C4-2B (cell line): ENCODE results near the gene SCART1.
"Not testable (repeated sequence)": the region's sequence is repeated elsewhere in the genome, so short reads cannot be mapped to it uniquely, and the experiment has no call there.

ENCODE experiments used
- H3K27ac ChIP-seq: fragments of 450-650 bp; 2 replicates; pipeline ENCODE4 v1.5.1; 2017
- ZFX ChIP-seq: fragments of 450-650 bp; IDR thresholded peaks from 2 replicates; pipeline ENCODE4 v1.6.1; 2017
- TF ChIP-seq, protein P1 (sequence below): fragments of 450-650 bp; conservative IDR thresholded peaks from 2 replicates; pipeline ENCODE4 v1.5.1; 2017; ENCODE audit warnings: mild to moderate bottlenecking

SCART1 gene

DNA sequence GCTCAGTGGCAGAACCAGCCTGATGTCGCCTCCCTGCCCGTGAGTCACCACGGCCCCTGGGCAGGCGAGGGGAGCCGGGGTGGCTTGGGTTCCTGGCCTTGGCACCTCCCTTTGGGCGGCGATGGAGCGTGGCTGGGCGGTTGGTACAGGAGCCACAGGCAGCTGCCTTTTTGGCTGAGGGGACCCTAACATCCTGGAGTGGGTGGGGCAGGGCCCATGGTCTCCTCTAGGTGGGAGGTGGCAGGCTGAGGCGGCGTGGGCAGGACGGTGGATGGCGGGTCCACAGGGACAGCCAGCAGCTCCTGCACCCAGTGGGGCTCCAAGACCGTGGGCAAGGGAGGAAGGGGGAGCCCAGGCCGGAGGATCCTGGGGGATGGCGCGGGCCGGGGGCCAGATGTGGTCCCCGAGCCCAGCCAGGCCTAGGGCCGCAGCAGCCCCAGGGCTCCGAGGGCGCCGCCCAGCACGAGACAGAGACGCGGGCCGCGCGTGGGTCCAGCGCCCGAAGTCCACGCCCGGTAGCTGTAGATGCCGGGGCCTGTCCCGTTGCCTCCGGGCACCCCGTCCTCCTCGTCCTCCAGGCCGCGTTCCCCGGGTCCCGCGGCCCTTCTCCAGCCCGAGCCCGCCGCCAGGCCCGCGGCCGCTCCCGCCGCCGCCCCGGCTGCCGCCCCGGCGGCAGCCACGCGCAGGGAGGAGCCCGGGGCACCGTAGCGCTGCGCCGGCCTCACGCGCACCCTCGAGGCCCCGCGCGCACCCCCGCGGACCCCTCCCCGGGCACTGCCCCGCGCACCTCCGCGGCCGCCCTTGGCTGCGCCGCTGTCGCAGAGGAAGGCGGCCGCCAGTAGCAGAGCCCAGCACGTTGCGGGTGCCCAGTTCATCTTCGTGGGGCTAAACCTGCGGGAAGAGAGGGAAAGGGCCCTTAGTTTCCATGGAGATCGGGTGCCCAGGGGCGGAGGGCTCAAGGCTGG lies 30.7 kb upstream of the SCART1 start:
- TF ChIP-seq ZFX, result no peak
- TF ChIP-seq, protein P1, sequence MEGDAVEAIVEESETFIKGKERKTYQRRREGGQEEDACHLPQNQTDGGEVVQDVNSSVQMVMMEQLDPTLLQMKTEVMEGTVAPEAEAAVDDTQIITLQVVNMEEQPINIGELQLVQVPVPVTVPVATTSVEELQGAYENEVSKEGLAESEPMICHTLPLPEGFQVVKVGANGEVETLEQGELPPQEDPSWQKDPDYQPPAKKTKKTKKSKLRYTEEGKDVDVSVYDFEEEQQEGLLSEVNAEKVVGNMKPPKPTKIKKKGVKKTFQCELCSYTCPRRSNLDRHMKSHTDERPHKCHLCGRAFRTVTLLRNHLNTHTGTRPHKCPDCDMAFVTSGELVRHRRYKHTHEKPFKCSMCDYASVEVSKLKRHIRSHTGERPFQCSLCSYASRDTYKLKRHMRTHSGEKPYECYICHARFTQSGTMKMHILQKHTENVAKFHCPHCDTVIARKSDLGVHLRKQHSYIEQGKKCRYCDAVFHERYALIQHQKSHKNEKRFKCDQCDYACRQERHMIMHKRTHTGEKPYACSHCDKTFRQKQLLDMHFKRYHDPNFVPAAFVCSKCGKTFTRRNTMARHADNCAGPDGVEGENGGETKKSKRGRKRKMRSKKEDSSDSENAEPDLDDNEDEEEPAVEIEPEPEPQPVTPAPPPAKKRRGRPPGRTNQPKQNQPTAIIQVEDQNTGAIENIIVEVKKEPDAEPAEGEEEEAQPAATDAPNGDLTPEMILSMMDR, result no peak
- H3K27ac ChIP-seq, result no peak overlapping the region

DNA sequence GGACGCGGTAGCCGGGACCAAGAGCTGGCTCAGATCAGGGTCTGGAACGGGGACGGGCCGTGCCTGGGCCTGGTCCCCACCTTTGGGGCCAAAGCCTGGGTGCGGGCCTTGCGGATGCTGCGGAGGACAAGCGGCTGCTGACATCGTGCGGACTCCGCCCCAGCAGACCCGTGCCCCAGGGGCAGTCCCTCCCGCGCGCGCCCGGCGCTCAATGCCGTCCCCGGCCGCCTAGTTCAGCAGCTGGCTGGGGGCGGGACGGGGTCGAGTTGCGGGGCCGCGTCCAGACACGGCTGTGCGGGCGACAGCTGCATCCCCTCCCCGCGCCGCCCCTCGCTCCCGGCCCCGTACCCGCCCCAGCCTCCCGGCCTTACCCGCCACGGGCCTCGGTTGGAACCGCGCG lies 29.6 kb upstream of the SCART1 start:
- H3K27ac ChIP-seq, result not testable (repeated sequence)

DNA sequence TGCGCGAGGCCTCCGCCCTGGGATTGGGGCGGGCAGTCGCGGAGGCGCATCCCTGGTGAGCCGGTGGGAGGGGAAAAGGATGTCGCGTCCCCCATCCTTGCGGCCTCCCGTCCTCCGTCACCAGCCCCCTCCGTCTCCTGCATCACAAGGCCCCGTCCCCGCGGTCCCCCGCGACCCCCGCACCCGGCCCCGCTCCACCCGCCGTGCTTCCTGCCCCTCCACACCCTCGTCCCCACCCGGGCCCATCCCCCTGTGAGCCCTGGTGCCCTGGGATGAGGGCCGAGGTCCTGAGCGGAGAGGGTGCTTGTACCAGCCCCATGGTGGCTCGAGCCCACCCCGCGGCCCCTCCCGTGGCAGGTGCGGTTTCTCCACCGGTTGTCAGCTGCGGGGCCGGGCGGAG lies 29.1 kb upstream of the SCART1 start, which contains the start of gene SPRN:
TSS of gene SPRN (minus strand) at position 25 of the 400 bp plus-strand sequence. CDS start 944 bp downstream, outside the sequence.
- H3K27ac ChIP-seq, result not testable (repeated sequence)

DNA sequence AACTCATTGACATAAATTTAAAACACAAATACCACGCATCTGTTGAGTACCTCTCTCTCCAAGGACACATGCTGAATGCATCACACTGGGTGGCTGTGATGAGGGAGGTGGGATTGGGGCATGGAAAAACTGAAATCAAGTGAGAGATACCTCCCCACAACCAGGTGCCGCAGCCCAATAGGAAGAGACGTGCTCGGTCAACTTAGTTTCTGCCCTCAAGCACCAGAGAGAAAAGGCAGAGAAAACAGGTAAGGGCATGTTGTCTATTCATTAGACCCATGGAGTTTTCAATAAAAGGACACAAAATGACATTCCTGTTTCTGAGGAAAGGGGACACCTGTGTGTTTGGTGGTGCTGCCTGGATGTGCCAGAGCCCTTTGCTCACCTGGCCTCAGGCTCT lies 24.2 kb upstream of the SCART1 start:
- H3K27ac ChIP-seq, result not testable (repeated sequence)

DNA sequence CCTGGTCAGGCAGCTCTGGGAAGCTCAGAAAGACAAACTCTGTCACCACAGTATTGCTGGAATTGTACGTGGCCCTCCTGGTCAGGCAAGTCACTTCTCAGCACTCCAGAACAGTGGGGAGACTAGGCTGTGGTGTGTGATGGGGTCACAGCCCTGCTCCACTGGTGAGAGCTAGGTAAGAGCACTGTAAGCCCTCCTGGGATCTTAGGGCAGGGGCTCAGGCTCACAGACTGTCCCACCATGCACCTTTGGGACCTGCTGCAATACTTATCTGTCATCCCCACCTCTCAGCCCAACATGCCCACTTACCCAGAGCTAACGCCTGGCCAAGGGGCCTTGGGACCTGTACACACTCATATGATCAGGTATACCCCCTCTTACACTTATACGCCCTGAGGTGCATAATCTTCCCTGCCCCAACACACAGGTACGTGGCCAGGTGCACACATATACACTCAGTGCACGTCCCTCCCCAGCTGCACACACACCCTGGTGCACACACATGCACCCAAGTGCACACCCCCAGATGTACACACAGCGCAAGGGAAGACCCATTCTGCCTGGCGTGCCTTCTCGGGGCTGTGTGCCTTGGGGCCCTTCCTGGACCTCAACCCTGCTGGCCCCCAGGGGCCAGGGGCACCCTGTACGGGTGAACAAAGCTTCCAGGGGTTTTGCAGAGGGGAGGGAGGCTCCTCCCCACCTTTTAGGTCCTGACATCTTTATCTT lies 21.7 kb upstream of the SCART1 start:
- not testable (repeated sequence) for H3K27ac ChIP-seq

DNA sequence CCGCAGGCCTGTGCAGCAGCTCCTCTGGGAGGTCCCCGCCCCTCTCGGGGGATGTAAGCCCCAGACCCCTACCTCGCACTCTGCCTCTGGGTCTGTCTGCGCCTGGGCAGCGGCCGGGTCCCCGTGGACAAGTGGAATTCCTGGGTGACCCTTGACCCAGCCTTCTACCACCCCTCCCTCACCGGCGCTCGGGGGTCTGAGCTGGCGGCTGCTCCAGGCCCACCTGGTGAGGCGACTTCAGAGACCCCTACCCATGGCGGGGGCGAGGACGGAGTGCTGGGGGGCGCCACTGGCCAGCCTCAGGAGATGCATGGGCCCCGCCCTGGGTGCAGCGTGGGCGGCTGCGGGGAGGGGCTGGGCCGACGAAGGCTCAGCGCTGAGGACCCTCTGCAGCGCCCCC lies 21.0 kb upstream of the SCART1 start:
- not testable (repeated sequence) for H3K27ac ChIP-seq

DNA sequence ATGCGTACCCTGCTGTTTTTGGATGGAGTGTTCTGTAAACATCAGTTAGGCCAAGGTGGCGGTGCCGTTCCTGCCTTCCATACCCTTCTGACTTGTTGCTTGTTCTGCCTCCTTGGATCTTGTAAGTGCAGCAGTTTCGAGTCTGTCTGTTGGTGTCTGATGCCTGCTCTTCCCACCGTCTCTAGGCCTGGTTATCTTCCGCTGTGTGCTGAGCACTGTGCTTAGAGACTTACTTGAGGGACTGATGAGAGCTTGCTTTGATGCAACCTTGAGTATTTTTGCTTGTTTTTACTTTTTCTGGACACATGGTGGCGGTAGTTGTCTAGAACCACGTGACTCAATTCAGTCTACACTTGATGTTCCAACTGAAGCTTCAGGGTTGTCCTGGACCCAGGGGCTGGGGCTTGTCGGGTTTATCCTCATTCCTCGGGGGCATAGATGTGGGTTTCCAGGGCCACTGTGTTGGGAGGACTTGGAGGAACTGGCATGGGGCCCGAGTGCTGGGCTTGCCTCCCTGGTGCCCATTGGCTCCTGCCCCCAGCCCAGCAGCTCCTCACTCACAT lies 15.0 kb upstream of the SCART1 start:
- H3K27ac ChIP-seq, result no peak overlapping the region
- no peak for TF ChIP-seq ZFX
- TF ChIP-seq, protein P1, result peak; percentile 59

DNA sequence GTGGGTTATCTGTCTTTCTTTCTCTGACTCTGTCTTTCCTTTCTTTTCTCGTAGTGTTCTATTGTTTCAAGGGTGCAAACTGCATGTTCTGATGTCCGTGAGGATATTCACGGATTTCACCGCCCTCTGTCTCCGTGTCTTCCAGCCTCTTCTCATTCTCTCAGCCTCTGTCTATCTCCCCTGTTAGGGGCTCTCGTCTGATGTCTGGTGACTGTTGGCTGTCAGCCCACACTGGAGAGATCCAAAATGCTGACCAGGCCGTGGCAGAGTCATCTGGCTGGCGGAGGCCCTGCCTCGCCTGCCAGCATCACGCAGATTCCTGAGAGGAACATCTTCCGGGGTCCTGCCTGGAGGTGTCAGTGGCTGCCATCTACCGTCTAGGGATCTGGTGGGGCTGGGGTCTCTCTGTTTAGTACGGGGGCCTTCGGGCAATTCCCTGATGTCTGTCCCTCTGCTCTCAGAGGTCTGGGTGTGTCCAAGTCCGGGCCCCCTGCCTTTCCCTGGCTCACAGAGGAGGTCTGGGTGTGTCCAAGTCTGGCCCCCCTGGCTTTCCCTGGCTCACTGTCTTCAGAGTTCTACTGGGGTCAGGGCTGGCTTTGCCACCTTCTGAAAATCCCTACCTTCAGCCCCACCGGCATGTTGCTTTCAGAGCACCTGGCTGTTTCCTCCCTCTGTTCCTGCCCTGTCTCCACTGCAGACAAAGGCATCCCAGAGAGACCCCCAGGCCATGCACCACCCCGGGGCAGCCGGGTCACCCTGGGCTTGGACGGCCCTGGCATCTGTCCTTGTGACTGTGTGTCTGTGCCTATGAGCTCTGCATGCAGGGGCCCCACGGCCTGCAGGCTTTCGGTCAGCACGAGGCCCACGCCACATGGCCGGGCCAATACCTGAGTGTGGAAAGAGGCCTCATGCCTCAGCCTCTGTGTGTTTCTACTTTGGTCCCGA lies 14.0 kb upstream of the SCART1 start:
- TF ChIP-seq, protein P1, result no peak
- TF ChIP-seq ZFX, result no peak
- no peak overlapping the region for H3K27ac ChIP-seq

DNA sequence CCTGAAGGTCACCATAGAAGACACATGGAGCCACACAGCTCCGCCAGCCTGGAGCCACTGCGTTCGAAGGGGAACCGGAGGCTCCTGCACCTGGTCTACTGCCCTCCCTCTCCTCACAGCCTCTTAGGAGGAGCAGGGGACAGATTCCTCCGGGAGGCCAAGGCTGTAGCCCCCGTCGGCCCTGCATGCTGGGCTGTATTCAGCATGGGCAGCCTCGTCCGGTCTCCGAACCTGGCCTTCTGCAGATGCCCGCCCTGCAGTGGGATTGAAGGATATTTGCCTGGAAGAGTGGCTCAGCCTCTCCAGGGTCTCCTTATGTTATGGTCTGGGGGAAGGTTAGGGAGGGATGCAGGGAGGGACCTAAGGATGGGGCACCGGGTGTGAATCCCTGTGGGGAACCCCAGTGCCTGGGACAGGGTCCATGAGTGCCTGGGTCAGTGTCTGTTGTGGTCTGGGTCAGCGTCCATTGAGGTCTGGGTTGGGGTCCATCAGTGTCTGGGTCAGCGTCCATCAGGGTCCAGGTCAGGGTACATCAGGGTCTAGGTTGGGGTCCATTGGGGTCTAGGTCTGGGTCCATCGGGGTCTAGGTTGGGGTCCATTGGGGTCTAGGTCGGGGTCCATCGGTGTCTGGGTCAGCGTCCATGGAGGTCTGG lies 13.0 kb upstream of the SCART1 start:
- TF ChIP-seq, protein P1, result no peak
- no peak for TF ChIP-seq ZFX
- no peak overlapping the region for H3K27ac ChIP-seq

DNA sequence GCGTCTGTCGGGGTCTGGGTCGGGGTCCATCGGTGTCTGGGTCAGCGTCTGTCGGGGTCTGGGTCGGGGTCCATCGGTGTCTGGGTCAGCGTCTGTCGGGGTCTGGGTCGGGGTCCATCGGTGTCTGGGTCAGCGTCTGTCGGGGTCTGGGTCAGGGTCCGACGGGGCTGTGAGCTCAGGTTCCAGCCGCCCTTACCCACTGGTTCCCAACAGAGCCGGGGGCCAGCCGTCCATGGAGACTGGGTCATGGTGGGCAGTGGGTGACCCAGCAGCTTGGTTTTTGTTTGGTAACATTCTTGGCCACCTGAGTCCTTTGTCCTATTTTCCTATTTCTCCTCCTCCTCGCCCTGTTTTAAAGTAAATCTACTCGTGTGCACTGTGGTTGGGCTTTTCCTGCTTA lies 12.4 kb upstream of the SCART1 start:
- not testable (repeated sequence) for H3K27ac ChIP-seq
